Lung microvascular endothelial cell (primary cell): ENCODE results near the gene OR10AD1. TPM values are rescaled to one million over a fixed set of nuclear protein-coding genes. Genes with fewer than 3 reads are reported as not detected.

Experiments
- DNase-seq, 2 donors: peaks; one replicate each; pipeline versions ENCODE4 v3.0.0 to v3.0.0-alpha.2; 2010; ENCODE audit warnings: low read depth in 2 of 2
- total RNA-seq: library from RNA; depleted of rRNA; stranded (reverse); fragments of >200 nt; gene quantifications from 2 replicates; pipeline ENCODE4 v1.2.1, GENCODE V29; 2014

Gene OR10AD1
- total RNA-seq, 1 donor from 2014 or later = not detected

GRCh38 chr12:48191096-48191495, 12.0 kb downstream of the OR10AD1 start:
- no peak for DNase-seq

GRCh38 chr12:48189331-48190125, 13.6 kb downstream of the OR10AD1 start:
- peak; percentile 72 for DNase-seq

GRCh38 chr12:48187916-48188695, 15.0 kb downstream of the OR10AD1 start:
- no peak for DNase-seq

- no peak for DNase-seq
These were observed 17.7 kb downstream of the OR10AD1 start for GRCh38 chr12:48185181-48185919.

GRCh38 chr12:48184549-48184922, 18.6 kb downstream of the OR10AD1 start:
- DNase-seq = no peak

GRCh38 chr12:48183876-48184548, 19.1 kb downstream of the OR10AD1 start:
- no peak for DNase-seq

- DNase-seq = peak; percentile 51 to 74
These were observed 19.8 kb downstream of the OR10AD1 start, which contains the start of gene CCDC184 for GRCh38 chr12:48183091-48183875. Gene CCDC184 (plus strand): TSS chr12:48183644. CDS start chr12:48184123, 479 bp downstream.

GRCh38 chr12:48182631-48183030, 20.5 kb downstream of the OR10AD1 start:
- DNase-seq = no peak

GRCh38 chr12:48180857-48181495, 22.1 kb downstream of the OR10AD1 start:
- DNase-seq = no peak

- no peak for DNase-seq
These were observed 22.7 kb downstream of the OR10AD1 start for GRCh38 chr12:48180424-48180823.

- no peak for DNase-seq
These were observed 23.6 kb downstream of the OR10AD1 start for GRCh38 chr12:48179466-48179865.

GRCh38 chr12:48177982-48178381, 25.1 kb downstream of the OR10AD1 start:
- DNase-seq = no peak

- DNase-seq = no peak
These were observed 26.7 kb downstream of the OR10AD1 start for GRCh38 chr12:48176417-48176751.

- no peak for DNase-seq
These were observed 27.3 kb downstream of the OR10AD1 start for GRCh38 chr12:48175613-48176416.

GRCh38 chr12:48169011-48169410, 34.1 kb downstream of the OR10AD1 start:
- DNase-seq = no peak

- peak; percentile 81 to 82 for DNase-seq
These were observed 37.8 kb downstream of the OR10AD1 start for GRCh38 chr12:48165089-48165981.

- DNase-seq = no peak
These were observed 38.6 kb downstream of the OR10AD1 start for GRCh38 chr12:48164451-48164850.

- no peak for DNase-seq
These were observed 39.8 kb downstream of the OR10AD1 start for GRCh38 chr12:48163150-48163747.
